Gastroesophageal sphincter (tissue), 3 donors: ENCODE results near the gene C4orf17.

Source experiments
- POLR2A ChIP-seq, 2 donors: fragments of 450-650 bp; IDR thresholded peaks; one replicate each; pipeline ENCODE4 v1.6.1; 2017; ENCODE audit warnings: antibody characterized with exemption in 2 of 2, mild to moderate bottlenecking in 2 of 2, moderate library complexity in 1 of 2
- TF ChIP-seq, protein P1 (sequence below), 4 experiments: fragments of 200-600 bp in 2 of 4; fragments of 450-650 bp in 2 of 4; sonication (generic) in 1 of 4; IDR thresholded peaks; one replicate each; pipeline ENCODE4 v1.5.1; 2017 to 2019; ENCODE audit warnings: antibody characterized with exemption in 4 of 4, mild to moderate bottlenecking in 2 of 4, moderate library complexity in 2 of 4

DNA sequence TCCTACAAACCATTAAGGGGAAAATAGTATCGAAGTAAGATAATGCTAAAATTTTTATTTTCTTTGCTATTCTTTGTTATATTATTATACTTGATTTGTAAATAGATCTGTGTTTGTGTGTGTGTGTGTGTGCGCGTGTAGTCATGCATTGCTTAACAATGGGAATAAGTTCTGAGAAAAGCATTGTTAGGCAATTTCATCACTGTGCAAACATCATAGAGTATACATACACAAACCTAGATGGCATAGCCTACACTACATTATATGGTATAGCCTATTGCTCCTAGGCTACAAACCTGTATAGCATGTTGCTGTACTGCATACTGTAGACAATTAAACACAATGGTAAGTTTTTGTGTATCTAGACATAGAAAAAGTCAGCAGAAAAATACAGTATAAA is 80.9 kb downstream of the C4orf17 start:
- TF ChIP-seq, protein P1, sequence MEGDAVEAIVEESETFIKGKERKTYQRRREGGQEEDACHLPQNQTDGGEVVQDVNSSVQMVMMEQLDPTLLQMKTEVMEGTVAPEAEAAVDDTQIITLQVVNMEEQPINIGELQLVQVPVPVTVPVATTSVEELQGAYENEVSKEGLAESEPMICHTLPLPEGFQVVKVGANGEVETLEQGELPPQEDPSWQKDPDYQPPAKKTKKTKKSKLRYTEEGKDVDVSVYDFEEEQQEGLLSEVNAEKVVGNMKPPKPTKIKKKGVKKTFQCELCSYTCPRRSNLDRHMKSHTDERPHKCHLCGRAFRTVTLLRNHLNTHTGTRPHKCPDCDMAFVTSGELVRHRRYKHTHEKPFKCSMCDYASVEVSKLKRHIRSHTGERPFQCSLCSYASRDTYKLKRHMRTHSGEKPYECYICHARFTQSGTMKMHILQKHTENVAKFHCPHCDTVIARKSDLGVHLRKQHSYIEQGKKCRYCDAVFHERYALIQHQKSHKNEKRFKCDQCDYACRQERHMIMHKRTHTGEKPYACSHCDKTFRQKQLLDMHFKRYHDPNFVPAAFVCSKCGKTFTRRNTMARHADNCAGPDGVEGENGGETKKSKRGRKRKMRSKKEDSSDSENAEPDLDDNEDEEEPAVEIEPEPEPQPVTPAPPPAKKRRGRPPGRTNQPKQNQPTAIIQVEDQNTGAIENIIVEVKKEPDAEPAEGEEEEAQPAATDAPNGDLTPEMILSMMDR (IDR thresholded peaks at IDR 0.05): no peak
- TF ChIP-seq POLR2A (IDR thresholded peaks at IDR 0.05): no peak
